Progenitor cell of endocrine pancreas (in vitro differentiated cells): ENCODE results near the gene DUSP22. TPM values are rescaled to one million over a fixed set of nuclear protein-coding genes. Genes with fewer than 3 reads are reported as not detected.

Source experiments
- DNase-seq: peaks from one replicate; pipeline ENCODE4 v3.0.0; 2021; ENCODE audit warnings: low spot score; ENCODE audit not compliant: unreplicated experiment
- H3K27ac Mint-ChIP-seq: 2 replicates; pipeline ENCODE4 v1.8.0; 2021; ENCODE audit warnings: mild to moderate bottlenecking, moderate library complexity, mixed read lengths
- H3K27me3 Mint-ChIP-seq: 2 replicates; pipeline ENCODE4 v1.8.0; 2021; ENCODE audit warnings: mixed read lengths
- H3K36me3 Mint-ChIP-seq: 2 replicates; pipeline ENCODE4 v1.8.0; 2022; ENCODE audit warnings: mixed read lengths; ENCODE audit not compliant: insufficient read depth
- H3K4me1 Mint-ChIP-seq: 2 replicates; pipeline ENCODE4 v1.8.0; 2021; ENCODE audit warnings: low read depth, mixed read lengths
- H3K4me3 Mint-ChIP-seq: 2 replicates; pipeline ENCODE4 v1.8.0; 2021; ENCODE audit warnings: low read depth, mild to moderate bottlenecking, moderate library complexity, mixed read lengths
- H3K9me3 Mint-ChIP-seq: 2 replicates; pipeline ENCODE4 v1.8.0; 2021; ENCODE audit warnings: low read depth, mixed read lengths
- total RNA-seq: library from RNA; stranded (reverse); gene quantifications from 2 replicates; pipeline ENCODE4 v1.2.1, GENCODE V29; 2021
- TF ChIP-seq, protein P1 (sequence below): fragments of 200-600 bp; sonication (generic); IDR thresholded peaks from one replicate; pipeline ENCODE4 v1.5.0; 2021; ENCODE audit warnings: antibody characterized with exemption, mild to moderate bottlenecking; ENCODE audit not compliant: unreplicated experiment

The DUSP22 gene
- total RNA-seq, 1 donor from 2014 or later: 40.4 TPM

DNA sequence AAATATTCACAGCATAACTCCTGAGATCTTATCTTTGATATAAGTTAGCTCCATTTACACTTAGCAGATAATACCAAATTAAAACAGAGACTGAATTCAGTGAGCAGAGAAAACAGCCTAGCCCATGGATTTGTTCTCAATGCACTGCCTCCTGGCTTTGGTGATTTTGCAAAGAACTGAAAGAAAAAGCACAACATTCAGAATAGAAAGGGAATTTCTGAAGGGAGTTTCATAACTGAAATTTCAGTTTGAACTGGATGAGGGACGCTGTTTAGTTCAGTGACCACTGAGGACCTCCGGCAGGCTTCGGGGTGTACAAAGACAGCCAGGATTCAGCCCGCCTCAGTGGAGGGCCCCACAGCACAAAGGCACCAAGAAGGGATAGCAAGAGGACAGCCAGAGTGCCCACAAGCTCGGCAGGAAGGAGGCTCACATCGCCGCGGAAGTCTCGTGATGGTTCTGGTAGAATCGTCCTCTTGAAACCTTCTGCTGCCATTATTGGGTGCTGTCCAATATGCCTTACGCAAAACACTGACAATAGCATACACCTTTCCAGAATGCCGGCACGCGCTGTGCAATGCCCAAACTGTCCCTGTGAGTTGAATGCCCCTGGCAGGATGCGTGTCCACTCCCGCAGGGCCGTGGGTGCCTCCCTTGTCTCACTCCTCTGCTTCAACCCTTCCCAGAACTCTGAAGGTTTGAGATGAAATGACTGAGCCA, 89.6 kb downstream of the DUSP22 start:
- Mint-ChIP-seq H3K4me1 (no peaks in the 10 kb centered on the region), H3K9me3 (peaks cover 21% of the 10 kb centered on the region), H3K27ac (no peak overlapping the region), H3K4me3 (no peak overlapping the region), H3K36me3 (peaks cover 2% of the 10 kb centered on the region), H3K27me3 (peaks cover 60% of the 10 kb centered on the region)
- TF ChIP-seq, protein P1, sequence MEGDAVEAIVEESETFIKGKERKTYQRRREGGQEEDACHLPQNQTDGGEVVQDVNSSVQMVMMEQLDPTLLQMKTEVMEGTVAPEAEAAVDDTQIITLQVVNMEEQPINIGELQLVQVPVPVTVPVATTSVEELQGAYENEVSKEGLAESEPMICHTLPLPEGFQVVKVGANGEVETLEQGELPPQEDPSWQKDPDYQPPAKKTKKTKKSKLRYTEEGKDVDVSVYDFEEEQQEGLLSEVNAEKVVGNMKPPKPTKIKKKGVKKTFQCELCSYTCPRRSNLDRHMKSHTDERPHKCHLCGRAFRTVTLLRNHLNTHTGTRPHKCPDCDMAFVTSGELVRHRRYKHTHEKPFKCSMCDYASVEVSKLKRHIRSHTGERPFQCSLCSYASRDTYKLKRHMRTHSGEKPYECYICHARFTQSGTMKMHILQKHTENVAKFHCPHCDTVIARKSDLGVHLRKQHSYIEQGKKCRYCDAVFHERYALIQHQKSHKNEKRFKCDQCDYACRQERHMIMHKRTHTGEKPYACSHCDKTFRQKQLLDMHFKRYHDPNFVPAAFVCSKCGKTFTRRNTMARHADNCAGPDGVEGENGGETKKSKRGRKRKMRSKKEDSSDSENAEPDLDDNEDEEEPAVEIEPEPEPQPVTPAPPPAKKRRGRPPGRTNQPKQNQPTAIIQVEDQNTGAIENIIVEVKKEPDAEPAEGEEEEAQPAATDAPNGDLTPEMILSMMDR: no peak
- no peak for DNase-seq

- Mint-ChIP-seq H3K4me1 (no peaks in the 10 kb centered on the region), H3K36me3 (peaks cover 2% of the 10 kb centered on the region), H3K27ac (no peak overlapping the region), H3K4me3 (no peak overlapping the region), H3K27me3 (peaks cover 73% of the 10 kb centered on the region), H3K9me3 (peaks cover 13% of the 10 kb centered on the region)
- TF ChIP-seq, protein P1: no peak
- no peak for DNase-seq
These were observed 90.9 kb downstream of the DUSP22 start for GRCh38 chr6:382883-383810.

- H3K4me3 Mint-ChIP-seq: no peak overlapping the region
These were observed 91.6 kb downstream of the DUSP22 start for GRCh38 chr6:383856-384255.

GRCh38 chr6:384898-385297, 92.6 kb downstream of the DUSP22 start:
- Mint-ChIP-seq H3K4me3 (no peak overlapping the region), H3K4me1 (no peaks in the 10 kb centered on the region), H3K36me3 (peaks cover 2% of the 10 kb centered on the region), H3K27me3 (peaks cover 88% of the 10 kb centered on the region), H3K9me3 (peaks cover 8% of the 10 kb centered on the region), H3K27ac (no peak overlapping the region)
- DNase-seq: no peak
- TF ChIP-seq, protein P1: no peak

More at GRCh38 chr6:383856-384255, 91.6 kb downstream of the DUSP22 start:
- Mint-ChIP-seq H3K9me3 (peaks cover 8% of the 10 kb centered on the region), H3K4me1 (no peaks in the 10 kb centered on the region), H3K36me3 (peaks cover 2% of the 10 kb centered on the region), H3K27ac (no peak overlapping the region), H3K27me3 (peaks cover 77% of the 10 kb centered on the region)
- TF ChIP-seq, protein P1: no peak
- DNase-seq: no peak

DNA sequence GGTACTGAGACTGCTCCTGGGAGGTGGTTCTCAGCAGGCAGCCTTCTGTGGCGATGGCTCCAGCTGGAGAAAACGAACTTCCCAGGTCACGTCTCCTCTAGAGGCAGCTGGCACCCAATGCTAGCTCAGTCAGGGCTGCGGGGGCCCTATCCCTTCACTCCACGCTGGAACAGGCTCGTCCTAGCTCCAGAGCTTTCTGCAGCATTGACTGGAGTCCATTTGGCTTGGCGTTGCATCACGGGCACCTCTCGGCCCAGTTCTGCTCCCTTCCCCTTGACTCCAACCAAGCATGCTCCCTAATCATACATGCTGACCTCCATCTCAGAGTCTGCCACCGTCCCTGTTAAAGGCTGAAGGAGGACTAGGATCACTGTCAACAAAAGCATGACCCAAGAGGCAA, 93.3 kb downstream of the DUSP22 start:
- H3K4me3 Mint-ChIP-seq: no peak overlapping the region
- H3K27me3 Mint-ChIP-seq: peaks cover 90% of the 10 kb centered on the region
- TF ChIP-seq, protein P1: no peak
- H3K4me1 Mint-ChIP-seq: no peaks in the 10 kb centered on the region
- H3K36me3 Mint-ChIP-seq: no peaks in the 10 kb centered on the region
- H3K27ac Mint-ChIP-seq: no peak overlapping the region
- DNase-seq: no peak
- peaks cover 4% of the 10 kb centered on the region for H3K9me3 Mint-ChIP-seq
